GM18951 (cell line): ENCODE measurements around the gene YOD1.

Experiments
- POLR2A ChIP-seq: IDR thresholded peaks from 4 replicates; pipeline ENCODE4 v1.6.1; 2011; ENCODE audit warnings: mild to moderate bottlenecking; ENCODE audit not compliant: insufficient read length, insufficient read depth; ENCODE audit errors: extremely low read depth
- in situ Hi-C: fragments of 300-500 bp; cut with MboI; formaldehyde crosslinking; loops from one replicate; pipeline ENCODE4 v1.12.0; 2022; ENCODE audit warnings: low sequenced_read_pairs, mixed read lengths, inconsistent platforms; ENCODE audit not compliant: unreplicated experiment

YOD1 gene

GRCh38 chr1:207014728-207015127 lies 36.3 kb downstream of the YOD1 start:
- in situ Hi-C loops = no loop called here
- no peak for TF ChIP-seq POLR2A

GRCh38 chr1:207013321-207014085 lies 37.5 kb downstream of the YOD1 start:
- in situ Hi-C loops = no loop called here
- no peak for TF ChIP-seq POLR2A

GRCh38 chr1:207010726-207011125 lies 40.3 kb downstream of the YOD1 start:
- TF ChIP-seq POLR2A = no peak

GRCh38 chr1:207009945-207010344 lies 41.1 kb downstream of the YOD1 start:
- TF ChIP-seq POLR2A = no peak

More at GRCh38 chr1:207010726-207011125, 40.3 kb downstream of the YOD1 start:
- in situ Hi-C loops = no loop called here

GRCh38 chr1:207009182-207009850 lies 41.7 kb downstream of the YOD1 start:
- no peak for TF ChIP-seq POLR2A
- in situ Hi-C loops = no loop called here

More at GRCh38 chr1:207009945-207010344, 41.1 kb downstream of the YOD1 start:
- in situ Hi-C loops = no loop called here

- TF ChIP-seq POLR2A = no peak
- in situ Hi-C loops = no loop called here
Measured at GRCh38 chr1:207007352-207008033, 43.5 kb downstream of the YOD1 start.

GRCh38 chr1:207006914-207007313 lies 44.1 kb downstream of the YOD1 start:
- in situ Hi-C loops = no loop called here
- TF ChIP-seq POLR2A = no peak

- in situ Hi-C loops = no loop called here
- TF ChIP-seq POLR2A = no peak
Measured at GRCh38 chr1:207006083-207006482, 44.9 kb downstream of the YOD1 start.

- in situ Hi-C loops = no loop called here
Measured at GRCh38 chr1:207004931-207005830, 45.8 kb downstream of the YOD1 start.

GRCh38 chr1:207003210-207003609 lies 47.8 kb downstream of the YOD1 start:
- in situ Hi-C loops = no loop called here
- TF ChIP-seq POLR2A = no peak

More at GRCh38 chr1:207004931-207005830, 45.8 kb downstream of the YOD1 start:
- TF ChIP-seq POLR2A = no peak

GRCh38 chr1:207002724-207003146 lies 48.3 kb downstream of the YOD1 start:
- no peak for TF ChIP-seq POLR2A
- in situ Hi-C loops = no loop called here

GRCh38 chr1:207001492-207002245 lies 49.3 kb downstream of the YOD1 start:
- TF ChIP-seq POLR2A = no peak
- in situ Hi-C loops = no loop called here
